GM12801 (cell line): ENCODE data around the gene ECHS1.

Experiments used
- CTCF ChIP-seq: IDR thresholded peaks from one replicate; pipeline ENCODE4 v1.5.1; 2011; ENCODE audit warnings: control low read depth; ENCODE audit not compliant: insufficient read length; ENCODE audit errors: extremely low read depth

Gene ECHS1

GRCh38 chr10:133335246-133336117, 37.7 kb downstream of the ECHS1 start:
- no peak for TF ChIP-seq CTCF

- no peak for TF ChIP-seq CTCF
These were observed 38.5 kb downstream of the ECHS1 start for GRCh38 chr10:133334503-133335245.

GRCh38 chr10:133332936-133333699, 40.0 kb downstream of the ECHS1 start:
- no peak for TF ChIP-seq CTCF

- TF ChIP-seq CTCF = no peak
These were observed 43.5 kb downstream of the ECHS1 start for GRCh38 chr10:133329491-133330202.

GRCh38 chr10:133328358-133329343, 44.5 kb downstream of the ECHS1 start:
- no peak for TF ChIP-seq CTCF

- no peak for TF ChIP-seq CTCF
These were observed 45.4 kb downstream of the ECHS1 start for GRCh38 chr10:133327651-133328357.
